ENCODE results near the gene KIF6. TPM values are rescaled to one million over a fixed set of nuclear protein-coding genes. Genes with fewer than 3 reads are reported as not detected.

KIF6 gene
- total RNA-seq, 1 donor from 2014 or later, result 2.0 TPM

DNA sequence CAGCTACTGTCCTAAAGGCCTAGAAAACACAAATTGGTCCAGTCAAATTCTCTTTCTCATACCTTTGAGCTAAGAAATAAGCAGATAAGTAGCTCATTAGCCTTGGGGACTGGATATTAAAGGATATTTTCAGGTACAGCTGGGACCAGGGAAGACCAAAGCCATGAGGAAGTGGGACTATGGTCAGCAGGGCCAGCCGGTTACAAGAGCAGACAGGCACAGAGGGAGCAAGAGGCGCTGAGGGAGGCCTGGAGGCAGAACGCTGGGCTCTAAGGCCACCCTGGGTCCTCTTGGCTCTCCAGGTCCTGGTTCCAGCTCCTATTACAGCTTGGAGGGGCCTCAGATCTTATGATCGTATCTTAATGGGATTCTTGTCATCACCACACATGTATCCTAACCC lies 314.2 kb downstream of the KIF6 start:
- Histone ChIP-seq H3K27me3 (ENCODE audit: insufficient read depth, low read length) (no peaks in the 10 kb centered on the region), H3K9me3 (ENCODE audit: insufficient read depth, low read depth, low read length) (no peaks in the 10 kb centered on the region), H2AFZ (ENCODE audit: low read depth, low read length) (no peak overlapping the region), H3K4me3 (ENCODE audit: insufficient read depth, low read depth, low read length) (no peak overlapping the region), H4K20me1 (ENCODE audit: insufficient read depth, low read length) (no peaks in the 10 kb centered on the region), H3K79me2 (ENCODE audit: insufficient read depth, low read length) (no peaks in the 10 kb centered on the region), H3K4me2 (ENCODE audit: low read length) (no peak overlapping the region), H3K36me3 (ENCODE audit: insufficient read depth, low read length) (no peaks in the 10 kb centered on the region), H3K27ac (ENCODE audit: low read depth, low read length) (no peak overlapping the region), H3K9ac (ENCODE audit: low read length) (no peak overlapping the region), H3K4me1 (ENCODE audit: insufficient read depth, low read length) (no peaks in the 10 kb centered on the region)
- H3K4me3 Mint-ChIP-seq (ENCODE audit: unreplicated experiment), result no peak overlapping the region
- DNase-seq (ENCODE audit: low read depth), result no peak
- H3K27me3 Mint-ChIP-seq (ENCODE audit: low read depth, unreplicated experiment), result no peaks in the 10 kb centered on the region
- TF ChIP-seq CTCF (IDR thresholded peaks at IDR 0.05; ENCODE audit: insufficient read depth, low read depth, low read length) (no peak), EZH2 (IDR thresholded peaks at IDR 0.05; ENCODE audit: insufficient read depth, low read length) (no peak)
- no peaks in the 10 kb centered on the region for H3K36me3 Mint-ChIP-seq (ENCODE audit: low read depth, unreplicated experiment)
- no peak for FAIRE-seq
- H3K27ac Mint-ChIP-seq (ENCODE audit: unreplicated experiment), result no peak overlapping the region
- H3K9me3 Mint-ChIP-seq (ENCODE audit: unreplicated experiment), result no peaks in the 10 kb centered on the region
- peaks cover 3% of the 10 kb centered on the region for H3K4me1 Mint-ChIP-seq (ENCODE audit: low read depth, unreplicated experiment)

DNA sequence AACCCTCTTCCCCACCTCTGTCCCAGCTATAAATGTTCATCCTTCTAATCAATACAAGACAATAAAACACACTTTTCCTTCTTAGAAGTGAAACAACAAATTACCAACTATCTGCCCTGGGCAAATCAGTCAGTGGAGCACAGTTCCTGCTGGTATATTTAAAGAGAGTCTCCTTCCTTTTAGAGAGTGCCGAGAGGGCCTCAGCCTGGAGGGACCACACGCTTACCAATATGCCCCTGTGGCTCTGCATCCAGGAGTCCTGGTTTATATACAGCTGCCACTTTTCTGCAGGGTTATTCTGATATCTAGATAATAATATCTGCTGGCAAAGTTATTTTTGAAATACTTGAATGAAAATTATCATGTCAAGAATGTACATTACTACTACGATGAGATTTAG lies 315.3 kb downstream of the KIF6 start:
- Histone ChIP-seq H4K20me1 (ENCODE audit: insufficient read depth, low read length) (no peaks in the 10 kb centered on the region), H3K36me3 (ENCODE audit: insufficient read depth, low read length) (no peaks in the 10 kb centered on the region), H3K9me3 (ENCODE audit: insufficient read depth, low read depth, low read length) (no peaks in the 10 kb centered on the region), H3K4me1 (ENCODE audit: insufficient read depth, low read length) (no peaks in the 10 kb centered on the region), H3K9ac (ENCODE audit: low read length) (no peak overlapping the region), H3K27ac (ENCODE audit: low read depth, low read length) (no peak overlapping the region), H3K4me2 (ENCODE audit: low read length) (no peak overlapping the region), H2AFZ (ENCODE audit: low read depth, low read length) (no peak overlapping the region), H3K27me3 (ENCODE audit: insufficient read depth, low read length) (no peaks in the 10 kb centered on the region), H3K4me3 (ENCODE audit: insufficient read depth, low read depth, low read length) (no peak overlapping the region), H3K79me2 (ENCODE audit: insufficient read depth, low read length) (no peaks in the 10 kb centered on the region)
- DNase-seq (ENCODE audit: low read depth) (no peak), FAIRE-seq (no peak)
- H3K4me3 Mint-ChIP-seq (ENCODE audit: unreplicated experiment), result no peak overlapping the region
- no peaks in the 10 kb centered on the region for H3K9me3 Mint-ChIP-seq (ENCODE audit: unreplicated experiment)
- no peaks in the 10 kb centered on the region for H3K36me3 Mint-ChIP-seq (ENCODE audit: low read depth, unreplicated experiment)
- TF ChIP-seq EZH2 (IDR thresholded peaks at IDR 0.05; ENCODE audit: insufficient read depth, low read length), result no peak
- no peak for TF ChIP-seq CTCF (IDR thresholded peaks at IDR 0.05; ENCODE audit: insufficient read depth, low read depth, low read length)
- peaks cover 3% of the 10 kb centered on the region for H3K4me1 Mint-ChIP-seq (ENCODE audit: low read depth, unreplicated experiment)
- no peak overlapping the region for H3K27ac Mint-ChIP-seq (ENCODE audit: unreplicated experiment)
- no peaks in the 10 kb centered on the region for H3K27me3 Mint-ChIP-seq (ENCODE audit: low read depth, unreplicated experiment)

DNA sequence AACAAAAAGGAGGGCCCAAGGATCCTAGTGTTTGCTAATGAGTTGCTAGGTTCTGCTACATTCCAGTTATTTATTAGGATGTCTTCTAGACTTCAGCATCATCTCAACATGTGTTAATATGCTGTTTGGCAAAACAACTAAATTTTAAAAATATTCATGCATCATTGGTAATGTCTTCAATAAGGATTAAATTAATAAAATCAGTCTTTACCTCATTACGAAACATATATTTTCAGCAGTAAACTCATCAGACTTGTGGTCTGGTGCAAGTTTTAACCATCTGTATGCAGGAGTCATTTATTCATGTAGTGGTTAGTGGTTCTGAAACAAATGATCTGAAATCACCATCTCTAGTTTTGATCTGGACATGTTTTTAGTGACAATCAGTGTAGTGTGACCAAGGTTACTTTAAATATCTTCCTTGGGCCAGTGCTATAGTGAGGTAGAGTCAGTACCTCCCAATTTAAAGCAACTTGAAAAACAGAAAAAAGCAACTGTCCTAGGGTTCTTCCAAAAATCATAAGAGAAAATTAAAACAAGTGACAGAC lies 317.7 kb downstream of the KIF6 start:
- Mint-ChIP-seq H3K4me1 (ENCODE audit: low read depth, unreplicated experiment) (peaks cover 3% of the 10 kb centered on the region), H3K9me3 (ENCODE audit: unreplicated experiment) (no peaks in the 10 kb centered on the region), H3K27ac (ENCODE audit: unreplicated experiment) (no peak overlapping the region), H3K36me3 (ENCODE audit: low read depth, unreplicated experiment) (no peaks in the 10 kb centered on the region), H3K4me3 (ENCODE audit: unreplicated experiment) (no peak overlapping the region), H3K27me3 (ENCODE audit: low read depth, unreplicated experiment) (no peaks in the 10 kb centered on the region)
- DNase-seq (ENCODE audit: low read depth) (no peak), FAIRE-seq (no peak)
- no peak overlapping the region for H3K4me3 ChIP-seq (ENCODE audit: insufficient read depth, low read depth, low read length)
- H3K79me2 ChIP-seq (ENCODE audit: insufficient read depth, low read length), result no peaks in the 10 kb centered on the region
- no peak overlapping the region for H3K9ac ChIP-seq (ENCODE audit: low read length)
- H3K27ac ChIP-seq (ENCODE audit: low read depth, low read length), result no peak overlapping the region
- no peak overlapping the region for H2AFZ ChIP-seq (ENCODE audit: low read depth, low read length)
- TF ChIP-seq CTCF (IDR thresholded peaks at IDR 0.05; ENCODE audit: insufficient read depth, low read depth, low read length) (no peak), EZH2 (IDR thresholded peaks at IDR 0.05; ENCODE audit: insufficient read depth, low read length) (no peak)
- no peak overlapping the region for H3K4me2 ChIP-seq (ENCODE audit: low read length)
- H4K20me1 ChIP-seq (ENCODE audit: insufficient read depth, low read length), result no peaks in the 10 kb centered on the region
- no peaks in the 10 kb centered on the region for H3K9me3 ChIP-seq (ENCODE audit: insufficient read depth, low read depth, low read length)
- H3K4me1 ChIP-seq (ENCODE audit: insufficient read depth, low read length), result no peaks in the 10 kb centered on the region
- H3K36me3 ChIP-seq (ENCODE audit: insufficient read depth, low read length), result no peaks in the 10 kb centered on the region
- H3K27me3 ChIP-seq (ENCODE audit: insufficient read depth, low read length), result no peaks in the 10 kb centered on the region
